ENCODE measurements around the gene TCERG1L. TPM values are rescaled to one million over a fixed set of nuclear protein-coding genes. Genes with fewer than 3 reads are reported as not detected.

The TCERG1L gene
- polyA plus RNA-seq, 1 donor from 2014 or later = 0.53 TPM

DNA sequence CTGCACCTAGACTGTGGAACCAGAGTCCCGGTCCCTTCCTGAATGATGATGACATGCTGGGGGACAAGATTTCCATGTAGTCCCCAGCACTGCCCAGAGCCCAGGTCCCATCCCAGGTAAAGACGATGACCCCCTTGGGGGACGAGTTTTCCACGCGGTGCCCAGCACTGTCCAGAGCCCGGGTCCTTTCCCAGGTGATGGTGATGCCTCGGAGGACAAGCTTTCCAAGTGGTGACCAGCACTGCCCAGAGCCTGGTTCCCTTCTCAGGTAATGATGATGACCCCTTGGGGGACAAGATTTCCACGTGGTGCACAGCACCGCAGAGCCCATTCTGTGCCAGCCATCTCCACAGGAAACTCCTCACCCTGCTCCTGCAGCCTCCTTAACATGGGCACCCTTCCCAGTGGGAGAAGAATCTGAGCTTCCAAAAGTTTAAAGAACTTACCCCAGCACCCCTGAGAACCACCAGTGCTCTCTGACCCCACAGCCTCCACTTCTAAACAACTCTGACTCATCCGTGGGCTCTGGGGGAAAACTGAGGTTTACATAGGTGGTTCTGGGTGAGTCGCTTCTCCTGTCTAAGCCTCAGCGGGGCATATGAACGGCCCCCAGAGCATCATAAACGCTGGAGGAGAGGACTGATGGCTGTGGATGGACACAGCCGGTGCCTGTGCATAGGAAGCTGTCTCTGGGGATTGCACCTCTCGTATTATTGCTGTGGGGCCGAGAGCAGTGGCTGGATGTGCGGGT lies 233.2 kb downstream of the TCERG1L start:
- H3K36me3 ChIP-seq (ENCODE audit: insufficient read depth, low read length) = no peaks in the 10 kb centered on the region
- H3F3A ChIP-seq (ENCODE audit: insufficient read depth, low read length, poor library complexity, severe bottlenecking) = no peaks in the 10 kb centered on the region
- H3K27ac ChIP-seq (ENCODE audit: low read length) = no peak overlapping the region
- no peak overlapping the region for H2AFZ ChIP-seq (ENCODE audit: low read depth, low read length)
- no peaks in the 10 kb centered on the region for H3K9me2 ChIP-seq (ENCODE audit: insufficient read depth, low read length)
- no peaks in the 10 kb centered on the region for H3K9me3 ChIP-seq (ENCODE audit: low read length)
- H3K9ac ChIP-seq (ENCODE audit: low read length) = no peak overlapping the region
- no peak overlapping the region for H3K4me2 ChIP-seq (ENCODE audit: low read length)
- no peaks in the 10 kb centered on the region for H3K27me3 ChIP-seq (ENCODE audit: insufficient read depth, low read depth, low read length)
- no peak overlapping the region for H3K4me3 ChIP-seq (ENCODE audit: low read length)
- H3K79me2 ChIP-seq (replicated peaks; ENCODE audit: insufficient read depth, low read length) = no peaks in the 10 kb centered on the region
- TF ChIP-seq SMC3 (conservative IDR thresholded peaks at IDR 0.05; ENCODE audit: poor library complexity) = no peak
- TF ChIP-seq EP300 (conservative IDR thresholded peaks at IDR 0.05; ENCODE audit: poor library complexity, severe bottlenecking) = no peak
- no peak for TF ChIP-seq EZH2 (IDR thresholded peaks at IDR 0.05; ENCODE audit: borderline replicate concordance, insufficient read depth, low read length, poor library complexity, severe bottlenecking)
- TF ChIP-seq RAD21 (conservative IDR thresholded peaks at IDR 0.05) = no peak
- TF ChIP-seq, protein P1, sequence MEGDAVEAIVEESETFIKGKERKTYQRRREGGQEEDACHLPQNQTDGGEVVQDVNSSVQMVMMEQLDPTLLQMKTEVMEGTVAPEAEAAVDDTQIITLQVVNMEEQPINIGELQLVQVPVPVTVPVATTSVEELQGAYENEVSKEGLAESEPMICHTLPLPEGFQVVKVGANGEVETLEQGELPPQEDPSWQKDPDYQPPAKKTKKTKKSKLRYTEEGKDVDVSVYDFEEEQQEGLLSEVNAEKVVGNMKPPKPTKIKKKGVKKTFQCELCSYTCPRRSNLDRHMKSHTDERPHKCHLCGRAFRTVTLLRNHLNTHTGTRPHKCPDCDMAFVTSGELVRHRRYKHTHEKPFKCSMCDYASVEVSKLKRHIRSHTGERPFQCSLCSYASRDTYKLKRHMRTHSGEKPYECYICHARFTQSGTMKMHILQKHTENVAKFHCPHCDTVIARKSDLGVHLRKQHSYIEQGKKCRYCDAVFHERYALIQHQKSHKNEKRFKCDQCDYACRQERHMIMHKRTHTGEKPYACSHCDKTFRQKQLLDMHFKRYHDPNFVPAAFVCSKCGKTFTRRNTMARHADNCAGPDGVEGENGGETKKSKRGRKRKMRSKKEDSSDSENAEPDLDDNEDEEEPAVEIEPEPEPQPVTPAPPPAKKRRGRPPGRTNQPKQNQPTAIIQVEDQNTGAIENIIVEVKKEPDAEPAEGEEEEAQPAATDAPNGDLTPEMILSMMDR (IDR thresholded peaks at IDR 0.05; ENCODE audit: poor library complexity, severe bottlenecking) = no peak
- TF ChIP-seq TAF1 (IDR thresholded peaks at IDR 0.05; ENCODE audit: low read depth) = no peak
- TF ChIP-seq, protein P2, sequence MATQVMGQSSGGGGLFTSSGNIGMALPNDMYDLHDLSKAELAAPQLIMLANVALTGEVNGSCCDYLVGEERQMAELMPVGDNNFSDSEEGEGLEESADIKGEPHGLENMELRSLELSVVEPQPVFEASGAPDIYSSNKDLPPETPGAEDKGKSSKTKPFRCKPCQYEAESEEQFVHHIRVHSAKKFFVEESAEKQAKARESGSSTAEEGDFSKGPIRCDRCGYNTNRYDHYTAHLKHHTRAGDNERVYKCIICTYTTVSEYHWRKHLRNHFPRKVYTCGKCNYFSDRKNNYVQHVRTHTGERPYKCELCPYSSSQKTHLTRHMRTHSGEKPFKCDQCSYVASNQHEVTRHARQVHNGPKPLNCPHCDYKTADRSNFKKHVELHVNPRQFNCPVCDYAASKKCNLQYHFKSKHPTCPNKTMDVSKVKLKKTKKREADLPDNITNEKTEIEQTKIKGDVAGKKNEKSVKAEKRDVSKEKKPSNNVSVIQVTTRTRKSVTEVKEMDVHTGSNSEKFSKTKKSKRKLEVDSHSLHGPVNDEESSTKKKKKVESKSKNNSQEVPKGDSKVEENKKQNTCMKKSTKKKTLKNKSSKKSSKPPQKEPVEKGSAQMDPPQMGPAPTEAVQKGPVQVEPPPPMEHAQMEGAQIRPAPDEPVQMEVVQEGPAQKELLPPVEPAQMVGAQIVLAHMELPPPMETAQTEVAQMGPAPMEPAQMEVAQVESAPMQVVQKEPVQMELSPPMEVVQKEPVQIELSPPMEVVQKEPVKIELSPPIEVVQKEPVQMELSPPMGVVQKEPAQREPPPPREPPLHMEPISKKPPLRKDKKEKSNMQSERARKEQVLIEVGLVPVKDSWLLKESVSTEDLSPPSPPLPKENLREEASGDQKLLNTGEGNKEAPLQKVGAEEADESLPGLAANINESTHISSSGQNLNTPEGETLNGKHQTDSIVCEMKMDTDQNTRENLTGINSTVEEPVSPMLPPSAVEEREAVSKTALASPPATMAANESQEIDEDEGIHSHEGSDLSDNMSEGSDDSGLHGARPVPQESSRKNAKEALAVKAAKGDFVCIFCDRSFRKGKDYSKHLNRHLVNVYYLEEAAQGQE (IDR thresholded peaks at IDR 0.05; ENCODE audit: borderline replicate concordance) = no peak
- TF ChIP-seq POLR2AphosphoS5 (IDR thresholded peaks at IDR 0.05) = no peak
- TF ChIP-seq MXI1 (conservative IDR thresholded peaks at IDR 0.05; ENCODE audit: poor library complexity, severe bottlenecking) = no peak
- no peaks in the 10 kb centered on the region for H4K20me1 ChIP-seq (ENCODE audit: insufficient read depth)

DNA sequence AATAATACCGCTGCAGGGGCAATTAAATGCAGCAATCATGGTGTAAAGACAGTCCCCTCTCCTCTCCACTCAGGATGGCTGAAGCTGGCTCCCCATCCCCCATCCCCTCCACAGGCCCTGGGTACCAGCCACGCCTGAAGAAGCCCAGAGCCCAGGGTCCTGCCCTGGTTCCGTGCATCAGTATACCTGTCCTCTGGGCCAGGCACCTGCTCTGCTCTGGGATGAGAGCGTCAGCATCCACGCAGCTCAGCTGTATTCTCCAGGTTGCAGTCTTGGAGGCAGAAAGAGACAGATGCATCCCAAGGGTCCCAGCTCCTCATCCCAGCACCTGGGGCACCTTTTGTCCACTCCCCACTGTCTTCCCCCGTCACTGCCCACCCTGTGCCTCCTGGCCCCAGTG lies 233.8 kb downstream of the TCERG1L start:
- H3K4me2 ChIP-seq (ENCODE audit: low read length) = no peak overlapping the region
- H3K27ac ChIP-seq (ENCODE audit: low read length) = no peak overlapping the region
- H3K4me3 ChIP-seq (ENCODE audit: low read length) = no peak overlapping the region
- H3F3A ChIP-seq (ENCODE audit: insufficient read depth, low read length, poor library complexity, severe bottlenecking) = no peaks in the 10 kb centered on the region
- H4K20me1 ChIP-seq (ENCODE audit: insufficient read depth) = no peaks in the 10 kb centered on the region
- H2AFZ ChIP-seq (ENCODE audit: low read depth, low read length) = no peak overlapping the region
- no peaks in the 10 kb centered on the region for H3K9me2 ChIP-seq (ENCODE audit: insufficient read depth, low read length)
- H3K79me2 ChIP-seq (replicated peaks; ENCODE audit: insufficient read depth, low read length) = no peaks in the 10 kb centered on the region
- no peaks in the 10 kb centered on the region for H3K36me3 ChIP-seq (ENCODE audit: insufficient read depth, low read length)
- peak overlapping the region; percentile 11 for H3K9ac ChIP-seq (ENCODE audit: low read length)
- H3K27me3 ChIP-seq (ENCODE audit: insufficient read depth, low read depth, low read length) = no peaks in the 10 kb centered on the region
- TF ChIP-seq RAD21 (conservative IDR thresholded peaks at IDR 0.05) (no peak), EP300 (conservative IDR thresholded peaks at IDR 0.05; ENCODE audit: poor library complexity, severe bottlenecking) (no peak), EZH2 (IDR thresholded peaks at IDR 0.05; ENCODE audit: borderline replicate concordance, insufficient read depth, low read length, poor library complexity, severe bottlenecking) (no peak), MXI1 (conservative IDR thresholded peaks at IDR 0.05; ENCODE audit: poor library complexity, severe bottlenecking) (no peak), POLR2AphosphoS5 (IDR thresholded peaks at IDR 0.05) (no peak), TAF1 (IDR thresholded peaks at IDR 0.05; ENCODE audit: low read depth) (no peak), SMC3 (conservative IDR thresholded peaks at IDR 0.05; ENCODE audit: poor library complexity) (no peak)
- TF ChIP-seq, protein P1 (IDR thresholded peaks at IDR 0.05; ENCODE audit: poor library complexity, severe bottlenecking) = no peak
- TF ChIP-seq, protein P2 (IDR thresholded peaks at IDR 0.05; ENCODE audit: borderline replicate concordance) = no peak
- H3K9me3 ChIP-seq (ENCODE audit: low read length) = no peaks in the 10 kb centered on the region
